IMR-90 (cell line): Measurements from ENCODE around the gene SMARCC2. TPM values are rescaled to one million over a fixed set of nuclear protein-coding genes. Genes with fewer than 3 reads are reported as not detected.

Experiments
- ATAC-seq: fragments of 200-7000 bp; cut with Tn5 transposase; 2 replicates; pipeline ENCODE4 v1.9.1; 2020; ENCODE audit warnings: low read depth, mild to moderate bottlenecking, moderate library complexity
- BruUV-seq: library from RNA; stranded (reverse); fragments of 400-500 nt; replicated peaks from 2 replicates; lab custom pipeline; 2021; lab: Mats Ljungman, UMichigan
- CTCF ChIA-PET: fragments of 300-600 bp; formaldehyde crosslinking; extraction: SDS; loops from one replicate; lab custom pipeline; 2021; ENCODE audit warnings: antibody characterized with exemption; lab: Yijun Ruan, JAX
- POLR2A ChIA-PET: fragments of 300-600 bp; sonication (Branson Sonifier 250); formaldehyde crosslinking; loops from one replicate; lab custom pipeline; 2022; ENCODE audit warnings: antibody characterized with exemption; ENCODE audit not compliant: unreplicated experiment; lab: Charles Lee
- DNase-seq: peaks from one replicate; pipeline ENCODE4 v3.0.0; 2013
- H2AFZ ChIP-seq: replicated peaks from 2 replicates; pipeline ENCODE3; 2013; ENCODE audit warnings: low read length, mild to moderate bottlenecking; ENCODE audit not compliant: poor library complexity
- H2AK5ac ChIP-seq: 2 replicates; pipeline ENCODE4 v1.6.1; 2013; ENCODE audit warnings: low read depth, low read length, inconsistent platforms
- H2AK9ac ChIP-seq: replicated peaks from 2 replicates; pipeline ENCODE3; 2013; ENCODE audit warnings: mild to moderate bottlenecking, low read depth, low read length, moderate library complexity; ENCODE audit not compliant: poor library complexity
- H2BK120ac ChIP-seq: 2 replicates; pipeline ENCODE4 v1.6.1; 2013; ENCODE audit warnings: low read depth, low read length, inconsistent platforms
- H2BK15ac ChIP-seq: 3 replicates; pipeline ENCODE4 v1.6.1; 2013; ENCODE audit warnings: low read depth, low read length, inconsistent platforms
- H2BK20ac ChIP-seq: 2 replicates; pipeline ENCODE4 v1.6.1; 2013; ENCODE audit warnings: low read depth, mild to moderate bottlenecking, inconsistent platforms, low read length, moderate library complexity
- H2BK5ac ChIP-seq: 2 replicates; pipeline ENCODE4 v1.6.1; 2013; ENCODE audit warnings: mild to moderate bottlenecking, low read depth, low read length, inconsistent platforms; ENCODE audit not compliant: poor library complexity, severe bottlenecking
- H3K14ac ChIP-seq: replicated peaks from 2 replicates; pipeline ENCODE4 v1.6.1; 2013; ENCODE audit warnings: low read depth, low read length, inconsistent platforms
- H3K18ac ChIP-seq: 2 replicates; pipeline ENCODE4 v1.6.1; 2013; ENCODE audit warnings: low read depth, low read length, control low read depth
- H3K23ac ChIP-seq: 2 replicates; pipeline ENCODE4 v1.6.1; 2013; ENCODE audit warnings: low read depth, low read length, inconsistent platforms
- H3K27ac ChIP-seq: 2 replicates; pipeline ENCODE4 v1.5.1; 2013; ENCODE audit warnings: mild to moderate bottlenecking, control low read depth, low read length; ENCODE audit not compliant: insufficient read depth
- H3K27me3 ChIP-seq: 2 replicates; pipeline ENCODE4 v1.6.1; 2013; ENCODE audit warnings: low read length; ENCODE audit not compliant: control insufficient read depth, insufficient read depth
- H3K36me3 ChIP-seq: 2 replicates; pipeline ENCODE4 v1.6.1; 2013; ENCODE audit warnings: low read length, mixed read lengths; ENCODE audit not compliant: control insufficient read depth, insufficient read depth
- H3K4ac ChIP-seq: 2 replicates; pipeline ENCODE4 v1.6.1; 2013; ENCODE audit warnings: low read depth, low read length, inconsistent platforms
- H3K4me1 ChIP-seq: 2 replicates; pipeline ENCODE4 v1.6.1; 2013; ENCODE audit warnings: low read length, mixed read lengths; ENCODE audit not compliant: control insufficient read depth, insufficient read depth
- H3K4me2 ChIP-seq: 2 replicates; pipeline ENCODE4 v1.6.1; 2013; ENCODE audit warnings: low read depth, mild to moderate bottlenecking, control low read depth, low read length, moderate library complexity
- H3K4me3 ChIP-seq: 2 replicates; pipeline ENCODE4 v1.5.1; 2013; ENCODE audit warnings: low read depth, mild to moderate bottlenecking, control low read depth, low read length, moderate library complexity; ENCODE audit not compliant: insufficient read depth
- H3K56ac ChIP-seq: 2 replicates; pipeline ENCODE4 v1.6.1; 2013; ENCODE audit warnings: low read length, inconsistent platforms; ENCODE audit not compliant: insufficient read depth; ENCODE audit errors: extremely low read depth
- H3K79me1 ChIP-seq, 2 experiments: 2 replicates each; pipeline ENCODE4 v1.6.1; 2013; ENCODE audit warnings: low read length in 2 of 2, inconsistent platforms in 1 of 2, low read depth in 1 of 2
- H3K9ac ChIP-seq: 2 replicates; pipeline ENCODE4 v1.6.1; 2013; ENCODE audit warnings: low read depth, low read length, control low read depth
- H3K9me1 ChIP-seq: 2 replicates; pipeline ENCODE4 v1.6.1; 2013; ENCODE audit warnings: low read length, inconsistent platforms; ENCODE audit not compliant: insufficient read depth
- H3K9me3 ChIP-seq: 2 replicates; pipeline ENCODE4 v1.6.1; 2013; ENCODE audit warnings: low read length; ENCODE audit not compliant: control insufficient read depth, insufficient read depth
- H4K20me1 ChIP-seq: 2 replicates; pipeline ENCODE4 v1.6.1; 2013; ENCODE audit warnings: low read length, inconsistent platforms; ENCODE audit not compliant: insufficient read depth
- H4K5ac ChIP-seq: 2 replicates; pipeline ENCODE4 v1.6.1; 2013; ENCODE audit warnings: mild to moderate bottlenecking, low read depth, low read length, control low read depth
- H4K8ac ChIP-seq, 2 experiments: 2 replicates each; pipeline ENCODE4 v1.6.1; 2013; ENCODE audit warnings: low read depth in 2 of 2, low read length in 2 of 2, control low read depth in 1 of 2, inconsistent platforms in 1 of 2
- H4K91ac ChIP-seq: 2 replicates; pipeline ENCODE4 v1.6.1; 2013; ENCODE audit warnings: low read depth, low read length, inconsistent platforms; ENCODE audit not compliant: insufficient read depth
- NFE2L2 ChIP-seq: fragments of 150-350 bp; IDR thresholded peaks from 2 replicates; pipeline ENCODE4 v1.6.1; 2016; ENCODE audit warnings: low read depth, mild to moderate bottlenecking, low read length
- POLR2A ChIP-seq: IDR thresholded peaks from 2 replicates; pipeline ENCODE4 v1.6.1; 2012; ENCODE audit warnings: mild to moderate bottlenecking, low read depth, low read length
- WGBS, 2 experiments: methylation state at CpG; one replicate each; pipeline versions ENCODE4 v1.1.5 to v1.1.7; 2013; ENCODE audit warnings: missing lambda C conversion rate in 2 of 2; ENCODE audit not compliant: insufficient read length in 1 of 2; ENCODE audit errors: extremely low coverage in 2 of 2; 5-methylcytosine and 5-hydroxymethylcytosine counted together
- dilution Hi-C: fragments of 300-500 bp; cut with HindIII; formaldehyde crosslinking; loops from one replicate; pipeline ENCODE4 v1.14.3; 2018; ENCODE audit warnings: low sequenced_read_pairs; ENCODE audit not compliant: unreplicated experiment
- in situ Hi-C: fragments of 300-500 bp; cut with MboI; formaldehyde crosslinking; loops from 3 replicates; pipeline ENCODE4 v1.14.3; 2019; ENCODE audit warnings: low sequenced_read_pairs, inconsistent platforms, mixed read lengths
- intact Hi-C: fragments of 100-400 bp; cut with micrococcal nuclease; formaldehyde crosslinking; loops from 2 replicates; pipeline ENCODE4 v1.10.0; 2022
- polyA plus RNA-seq, 3 experiments: library from polyadenylated mRNA; depleted of rRNA; stranded (reverse); fragments of >200 nt; gene quantifications; 2 replicates each; pipeline ENCODE4 v1.2.3, GENCODE V29; 2012; ENCODE audit warnings: low replicate concordance in 1 of 3
- total RNA-seq: library from RNA; depleted of rRNA; stranded (reverse); fragments of >200 nt; gene quantifications from 2 replicates; pipeline ENCODE4 v1.2.3, GENCODE V29; 2012

SMARCC2 gene
- total and polyA plus RNA-seq, 2 of the 4 experiments (the other 2 are of a cell fraction) = 42.3 to 43.8 TPM

- no peak overlapping the region for H3K9ac ChIP-seq
- no peaks in the 10 kb centered on the region; the same call in 1 of the 2 replicates for H3K9me1 ChIP-seq
- in situ Hi-C loops (no loop called here), intact Hi-C loops (no loop called here), dilution Hi-C loops (no loop called here)
- H3K27ac ChIP-seq = no peak overlapping the region
- H3K23ac ChIP-seq = no peak overlapping the region
- no peak overlapping the region for H4K8ac ChIP-seq
- no peak overlapping the region for H3K4me2 ChIP-seq
- H3K36me3 ChIP-seq = peaks cover 56% of the 10 kb centered on the region
- H3K18ac ChIP-seq = no peak overlapping the region
- H4K20me1 ChIP-seq = peaks cover 17% of the 10 kb centered on the region
- WGBS, 2 experiments = 89% methylated on average over 6 of the region's 6 CpGs; no CpG with 5 or more reads in 1 of the 2 experiments
- H2AFZ ChIP-seq = no peak overlapping the region
- CTCF ChIA-PET = interaction anchor here (1.5 kb wide), 1 partner anchor 13 kb away, joined by 6 read pairs; the partner anchor contains the start of gene RNF41
- no peak overlapping the region for H3K56ac ChIP-seq
- no peak overlapping the region for H4K5ac ChIP-seq
- H3K9me3 ChIP-seq = no peaks in the 10 kb centered on the region
- H2BK20ac ChIP-seq = no peak overlapping the region
- no peaks in the 10 kb centered on the region for H3K27me3 ChIP-seq
- DNase-seq = no peak
- H3K79me1 ChIP-seq = peaks cover 10 to 44% of the 10 kb centered on the region in 2 experiments
- no peak overlapping the region for H2BK15ac ChIP-seq
- TF ChIP-seq NFE2L2 (no peak), POLR2A (no peak)
- no peak for ATAC-seq
- H2BK120ac ChIP-seq = no peak overlapping the region
- no peak overlapping the region for H3K4ac ChIP-seq
- H2AK9ac ChIP-seq = no peak overlapping the region
- no peak overlapping the region for H3K4me3 ChIP-seq
- POLR2A ChIA-PET = interaction anchor here (1.3 kb wide), 1 partner anchor 13 kb away, joined by 4 read pairs; the partner anchor contains the start of gene RNF41
- no peak overlapping the region for H2AK5ac ChIP-seq
- no peak overlapping the region; the same call in 1 of the 2 replicates for H3K14ac ChIP-seq
- H2BK5ac ChIP-seq = no peak overlapping the region
- no peak overlapping the region for H4K91ac ChIP-seq
- no TSS peak for BruUV-seq
- H3K4me1 ChIP-seq = peaks cover 5% of the 10 kb centered on the region
These were observed 18.7 kb upstream of the SMARCC2 start for GRCh38 chr12:56208006-56208405.
